ENCODE data around the gene SIGLEC11. TPM values are rescaled to one million over a fixed set of nuclear protein-coding genes. Genes with fewer than 3 reads are reported as not detected.

The SIGLEC11 gene
- total and polyA plus RNA-seq, 2 of the 13 experiments (the other 11 are each of a cell fraction or from before 2014, with no cell fraction given): not detected

DNA sequence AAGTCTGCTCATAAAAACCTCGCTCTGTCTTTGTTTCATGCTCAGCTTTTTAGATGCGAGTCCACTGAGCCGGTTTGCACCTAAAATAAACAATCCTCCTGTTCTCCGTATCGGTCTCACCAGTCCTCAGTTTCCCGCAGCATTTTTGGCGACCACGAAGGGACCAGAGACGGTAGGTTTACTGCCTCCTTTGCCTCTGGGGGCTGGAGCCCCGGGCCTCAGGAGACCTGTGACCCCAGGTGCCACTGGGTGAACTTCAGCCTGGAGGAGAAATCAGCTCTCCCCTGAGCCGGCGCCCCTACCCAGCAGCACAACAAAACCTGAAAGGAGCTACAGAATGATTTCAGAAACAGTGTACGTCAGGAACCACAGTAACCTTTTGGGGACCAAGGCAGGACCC is 8.1 kb downstream of the SIGLEC11 start:
- Histone ChIP-seq H3K36me3 (replicated peaks in 1 of 2; ENCODE audit: control insufficient read depth in 1 of 2, insufficient read depth in 2 of 2, low read length in 2 of 2) (no peaks in the 10 kb centered on the region), H3K4me3 (replicated peaks in 1 of 3; ENCODE audit: insufficient read depth in 1 of 3, low read depth in 2 of 3, low read length in 3 of 3) (no peak overlapping the region), H3K4me2 (ENCODE audit: low read depth, low read length) (no peak overlapping the region), H2AFZ (ENCODE audit: low read length) (no peak overlapping the region), H3K4me1 (ENCODE audit: insufficient read depth, low read length) (peaks cover 62% of the 10 kb centered on the region), H3K9me3 (ENCODE audit: low read length) (no peaks in the 10 kb centered on the region), H3K27me3 (ENCODE audit: control insufficient read depth in 1 of 2, insufficient read depth in 2 of 2, low read length in 2 of 2) (peaks cover 0 to 32% of the 10 kb centered on the region in 2 experiments; a peak in 3 of 5 replicates), H3K9ac (ENCODE audit: insufficient read depth, low read depth, low read length) (no peak overlapping the region), H3K27ac (ENCODE audit: extremely low read length, insufficient read depth, low read length) (no peak overlapping the region), H4K20me1 (ENCODE audit: insufficient read depth, low read length) (no peaks in the 10 kb centered on the region), H3K79me2 (ENCODE audit: insufficient read depth, low read length) (no peaks in the 10 kb centered on the region)
- ChIA-PET POLR2A (interaction anchor here (2.9 kb wide), 1 partner anchor 24 kb away, joined by 17 read pairs; the partner anchor contains the start of genes ATF5 and NUP62), CTCF (ENCODE audit: low intra/inter-chr PET ratio, low total read pairs) (no interaction called here)
- BruUV-seq (replicated peaks): no TSS peak
- no peak for ATAC-seq
- DNase-seq (ENCODE audit: low spot score): no peak
- no peak for FAIRE-seq
- in situ Hi-C loops (cut with HindIII; ENCODE audit: extremely low pct_ligation_motif_present, low pct_unique_long_range_greater_than_20kb) (no loop called here), intact Hi-C loops (cut with micrococcal nuclease; ENCODE audit: unreplicated experiment) (no loop called here)
- WGBS (ENCODE audit: low lambda C conversion rate): 22% methylated on average over 13 of the region's 13 CpGs
- TF ChIP-seq ZSCAN12 (CRISPR knock-in tag; IDR thresholded peaks at IDR 0.05): no peak
- no peak for TF ChIP-seq MED1 (CRISPR knock-in tag; IDR thresholded peaks at IDR 0.05)
- no peak for TF ChIP-seq KMT2A (CRISPR knock-in tag; IDR thresholded peaks at IDR 0.05)
- TF ChIP-seq, protein P1, sequence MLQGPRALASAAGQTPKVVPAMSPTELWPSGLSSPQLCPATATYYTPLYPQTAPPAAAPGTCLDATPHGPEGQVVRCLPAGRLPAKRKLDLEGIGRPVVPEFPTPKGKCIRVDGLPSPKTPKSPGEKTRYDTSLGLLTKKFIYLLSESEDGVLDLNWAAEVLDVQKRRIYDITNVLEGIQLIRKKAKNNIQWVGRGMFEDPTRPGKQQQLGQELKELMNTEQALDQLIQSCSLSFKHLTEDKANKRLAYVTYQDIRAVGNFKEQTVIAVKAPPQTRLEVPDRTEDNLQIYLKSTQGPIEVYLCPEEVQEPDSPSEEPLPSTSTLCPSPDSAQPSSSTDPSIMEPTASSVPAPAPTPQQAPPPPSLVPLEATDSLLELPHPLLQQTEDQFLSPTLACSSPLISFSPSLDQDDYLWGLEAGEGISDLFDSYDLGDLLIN (CRISPR knock-in tag; IDR thresholded peaks at IDR 0.05; ENCODE audit: borderline replicate concordance): no peak
- TF ChIP-seq, protein P2, sequence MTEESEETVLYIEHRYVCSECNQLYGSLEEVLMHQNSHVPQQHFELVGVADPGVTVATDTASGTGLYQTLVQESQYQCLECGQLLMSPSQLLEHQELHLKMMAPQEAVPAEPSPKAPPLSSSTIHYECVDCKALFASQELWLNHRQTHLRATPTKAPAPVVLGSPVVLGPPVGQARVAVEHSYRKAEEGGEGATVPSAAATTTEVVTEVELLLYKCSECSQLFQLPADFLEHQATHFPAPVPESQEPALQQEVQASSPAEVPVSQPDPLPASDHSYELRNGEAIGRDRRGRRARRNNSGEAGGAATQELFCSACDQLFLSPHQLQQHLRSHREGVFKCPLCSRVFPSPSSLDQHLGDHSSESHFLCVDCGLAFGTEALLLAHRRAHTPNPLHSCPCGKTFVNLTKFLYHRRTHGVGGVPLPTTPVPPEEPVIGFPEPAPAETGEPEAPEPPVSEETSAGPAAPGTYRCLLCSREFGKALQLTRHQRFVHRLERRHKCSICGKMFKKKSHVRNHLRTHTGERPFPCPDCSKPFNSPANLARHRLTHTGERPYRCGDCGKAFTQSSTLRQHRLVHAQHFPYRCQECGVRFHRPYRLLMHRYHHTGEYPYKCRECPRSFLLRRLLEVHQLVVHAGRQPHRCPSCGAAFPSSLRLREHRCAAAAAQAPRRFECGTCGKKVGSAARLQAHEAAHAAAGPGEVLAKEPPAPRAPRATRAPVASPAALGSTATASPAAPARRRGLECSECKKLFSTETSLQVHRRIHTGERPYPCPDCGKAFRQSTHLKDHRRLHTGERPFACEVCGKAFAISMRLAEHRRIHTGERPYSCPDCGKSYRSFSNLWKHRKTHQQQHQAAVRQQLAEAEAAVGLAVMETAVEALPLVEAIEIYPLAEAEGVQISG (CRISPR knock-in tag; IDR thresholded peaks at IDR 0.05): no peak
- no peak for TF ChIP-seq FOXK2 (IDR thresholded peaks at IDR 0.05)
- no peak for TF ChIP-seq MED13 (CRISPR knock-in tag; IDR thresholded peaks at IDR 0.05)
- no peak for TF ChIP-seq YEATS2 (CRISPR knock-in tag; IDR thresholded peaks at IDR 0.05; ENCODE audit: borderline replicate concordance)
- TF ChIP-seq ATRX (CRISPR knock-in tag; IDR thresholded peaks at IDR 0.05; ENCODE audit: borderline replicate concordance): no peak
- no peak for TF ChIP-seq SIX4 (CRISPR knock-in tag; IDR thresholded peaks at IDR 0.05)
- TF ChIP-seq HOXD1 (CRISPR knock-in tag; IDR thresholded peaks at IDR 0.05): no peak
- TF ChIP-seq CHD2 (IDR thresholded peaks at IDR 0.05; ENCODE audit: low read depth, low read length): no peak
- TF ChIP-seq, protein P3, sequence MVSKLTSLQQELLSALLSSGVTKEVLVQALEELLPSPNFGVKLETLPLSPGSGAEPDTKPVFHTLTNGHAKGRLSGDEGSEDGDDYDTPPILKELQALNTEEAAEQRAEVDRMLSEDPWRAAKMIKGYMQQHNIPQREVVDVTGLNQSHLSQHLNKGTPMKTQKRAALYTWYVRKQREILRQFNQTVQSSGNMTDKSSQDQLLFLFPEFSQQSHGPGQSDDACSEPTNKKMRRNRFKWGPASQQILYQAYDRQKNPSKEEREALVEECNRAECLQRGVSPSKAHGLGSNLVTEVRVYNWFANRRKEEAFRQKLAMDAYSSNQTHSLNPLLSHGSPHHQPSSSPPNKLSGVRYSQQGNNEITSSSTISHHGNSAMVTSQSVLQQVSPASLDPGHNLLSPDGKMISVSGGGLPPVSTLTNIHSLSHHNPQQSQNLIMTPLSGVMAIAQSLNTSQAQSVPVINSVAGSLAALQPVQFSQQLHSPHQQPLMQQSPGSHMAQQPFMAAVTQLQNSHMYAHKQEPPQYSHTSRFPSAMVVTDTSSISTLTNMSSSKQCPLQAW (CRISPR knock-in tag; IDR thresholded peaks at IDR 0.05): no peak
- no peak for TF ChIP-seq ZNF234 (CRISPR knock-in tag; conservative IDR thresholded peaks at IDR 0.05)
- no peak for TF ChIP-seq ZNF724P (CRISPR knock-in tag; IDR thresholded peaks at IDR 0.05; ENCODE audit: borderline replicate concordance)
- TF ChIP-seq, protein P4, sequence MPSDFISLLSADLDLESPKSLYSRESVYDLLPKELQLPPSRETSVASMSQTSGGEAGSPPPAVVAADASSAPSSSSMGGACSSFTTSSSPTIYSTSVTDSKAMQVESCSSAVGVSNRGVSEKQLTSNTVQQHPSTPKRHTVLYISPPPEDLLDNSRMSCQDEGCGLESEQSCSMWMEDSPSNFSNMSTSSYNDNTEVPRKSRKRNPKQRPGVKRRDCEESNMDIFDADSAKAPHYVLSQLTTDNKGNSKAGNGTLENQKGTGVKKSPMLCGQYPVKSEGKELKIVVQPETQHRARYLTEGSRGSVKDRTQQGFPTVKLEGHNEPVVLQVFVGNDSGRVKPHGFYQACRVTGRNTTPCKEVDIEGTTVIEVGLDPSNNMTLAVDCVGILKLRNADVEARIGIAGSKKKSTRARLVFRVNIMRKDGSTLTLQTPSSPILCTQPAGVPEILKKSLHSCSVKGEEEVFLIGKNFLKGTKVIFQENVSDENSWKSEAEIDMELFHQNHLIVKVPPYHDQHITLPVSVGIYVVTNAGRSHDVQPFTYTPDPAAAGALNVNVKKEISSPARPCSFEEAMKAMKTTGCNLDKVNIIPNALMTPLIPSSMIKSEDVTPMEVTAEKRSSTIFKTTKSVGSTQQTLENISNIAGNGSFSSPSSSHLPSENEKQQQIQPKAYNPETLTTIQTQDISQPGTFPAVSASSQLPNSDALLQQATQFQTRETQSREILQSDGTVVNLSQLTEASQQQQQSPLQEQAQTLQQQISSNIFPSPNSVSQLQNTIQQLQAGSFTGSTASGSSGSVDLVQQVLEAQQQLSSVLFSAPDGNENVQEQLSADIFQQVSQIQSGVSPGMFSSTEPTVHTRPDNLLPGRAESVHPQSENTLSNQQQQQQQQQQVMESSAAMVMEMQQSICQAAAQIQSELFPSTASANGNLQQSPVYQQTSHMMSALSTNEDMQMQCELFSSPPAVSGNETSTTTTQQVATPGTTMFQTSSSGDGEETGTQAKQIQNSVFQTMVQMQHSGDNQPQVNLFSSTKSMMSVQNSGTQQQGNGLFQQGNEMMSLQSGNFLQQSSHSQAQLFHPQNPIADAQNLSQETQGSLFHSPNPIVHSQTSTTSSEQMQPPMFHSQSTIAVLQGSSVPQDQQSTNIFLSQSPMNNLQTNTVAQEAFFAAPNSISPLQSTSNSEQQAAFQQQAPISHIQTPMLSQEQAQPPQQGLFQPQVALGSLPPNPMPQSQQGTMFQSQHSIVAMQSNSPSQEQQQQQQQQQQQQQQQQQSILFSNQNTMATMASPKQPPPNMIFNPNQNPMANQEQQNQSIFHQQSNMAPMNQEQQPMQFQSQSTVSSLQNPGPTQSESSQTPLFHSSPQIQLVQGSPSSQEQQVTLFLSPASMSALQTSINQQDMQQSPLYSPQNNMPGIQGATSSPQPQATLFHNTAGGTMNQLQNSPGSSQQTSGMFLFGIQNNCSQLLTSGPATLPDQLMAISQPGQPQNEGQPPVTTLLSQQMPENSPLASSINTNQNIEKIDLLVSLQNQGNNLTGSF (CRISPR knock-in tag; IDR thresholded peaks at IDR 0.05): no peak
